ENCODE measurements around the gene PCGF3. TPM values are rescaled to one million over a fixed set of nuclear protein-coding genes. Genes with fewer than 3 reads are reported as not detected.
"Not testable (repeated sequence)": the region's sequence is repeated elsewhere in the genome, so short reads cannot be mapped to it uniquely, and the experiment has no call there.

The PCGF3 gene
- total RNA-seq, 2 donors from 2014 or later = 34.4 to 35.3 TPM

DNA sequence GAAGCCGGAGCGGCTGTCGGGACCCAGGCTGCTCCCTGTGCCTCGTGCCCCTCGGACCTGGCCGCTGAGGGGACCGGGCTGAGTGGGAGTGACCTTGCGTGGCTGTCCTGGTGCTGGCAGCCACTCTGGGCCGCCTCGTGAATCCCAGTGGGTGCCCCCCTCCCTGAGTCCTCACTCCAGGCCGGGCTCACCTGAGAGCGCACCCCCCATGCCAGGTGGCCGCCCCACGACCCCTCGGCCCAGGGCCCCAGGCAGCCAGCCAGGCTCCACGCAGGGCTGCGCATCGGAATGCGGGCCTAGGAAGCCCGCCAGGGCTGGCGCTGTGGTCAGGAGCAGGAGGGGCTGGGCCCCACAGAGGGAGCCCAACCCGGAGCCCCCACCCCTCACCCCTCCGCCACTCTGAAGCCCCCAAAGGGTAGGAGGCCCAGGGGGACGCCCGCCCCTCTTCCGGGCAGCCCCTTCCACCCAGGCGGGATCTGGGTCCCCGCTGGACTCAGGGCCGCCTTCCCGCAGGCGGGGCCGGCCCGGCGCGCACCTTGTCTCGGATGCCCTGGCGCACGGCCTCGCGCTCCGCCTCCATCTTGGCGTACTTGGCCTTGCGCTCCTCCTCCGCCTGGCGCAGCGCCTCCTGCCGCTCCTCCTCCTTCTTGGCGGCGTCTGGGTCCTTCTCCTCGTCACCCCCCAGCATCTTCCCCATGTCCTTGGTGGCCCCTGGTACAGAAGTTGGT is 86.4 kb downstream of the PCGF3 start:
- Mint-ChIP-seq H3K9me3 (no peaks in the 10 kb centered on the region), H3K27ac (peak overlapping the region; percentile 73), H3K4me1 (peaks cover 11% of the 10 kb centered on the region), H3K4me3 (peak overlapping the region; percentile 68), H3K36me3 (ENCODE audit: low read depth) (no peaks in the 10 kb centered on the region), H3K27me3 (peaks cover 13% of the 10 kb centered on the region)
- peak; percentile 71 for ATAC-seq (replicated peaks)

- H3K27ac Mint-ChIP-seq = peak overlapping the region; percentile 73
- H3K4me1 Mint-ChIP-seq = peaks cover 6% of the 10 kb centered on the region
- H3K9me3 Mint-ChIP-seq = no peaks in the 10 kb centered on the region
- ATAC-seq (replicated peaks) = peak; percentile 73
- peaks cover 9% of the 10 kb centered on the region for H3K27me3 Mint-ChIP-seq
- peak overlapping the region; percentile 68 for H3K4me3 Mint-ChIP-seq
- no peaks in the 10 kb centered on the region for H3K36me3 Mint-ChIP-seq (ENCODE audit: low read depth)
Observed at GRCh38 chr4:792626-793092, 87.0 kb downstream of the PCGF3 start.

DNA sequence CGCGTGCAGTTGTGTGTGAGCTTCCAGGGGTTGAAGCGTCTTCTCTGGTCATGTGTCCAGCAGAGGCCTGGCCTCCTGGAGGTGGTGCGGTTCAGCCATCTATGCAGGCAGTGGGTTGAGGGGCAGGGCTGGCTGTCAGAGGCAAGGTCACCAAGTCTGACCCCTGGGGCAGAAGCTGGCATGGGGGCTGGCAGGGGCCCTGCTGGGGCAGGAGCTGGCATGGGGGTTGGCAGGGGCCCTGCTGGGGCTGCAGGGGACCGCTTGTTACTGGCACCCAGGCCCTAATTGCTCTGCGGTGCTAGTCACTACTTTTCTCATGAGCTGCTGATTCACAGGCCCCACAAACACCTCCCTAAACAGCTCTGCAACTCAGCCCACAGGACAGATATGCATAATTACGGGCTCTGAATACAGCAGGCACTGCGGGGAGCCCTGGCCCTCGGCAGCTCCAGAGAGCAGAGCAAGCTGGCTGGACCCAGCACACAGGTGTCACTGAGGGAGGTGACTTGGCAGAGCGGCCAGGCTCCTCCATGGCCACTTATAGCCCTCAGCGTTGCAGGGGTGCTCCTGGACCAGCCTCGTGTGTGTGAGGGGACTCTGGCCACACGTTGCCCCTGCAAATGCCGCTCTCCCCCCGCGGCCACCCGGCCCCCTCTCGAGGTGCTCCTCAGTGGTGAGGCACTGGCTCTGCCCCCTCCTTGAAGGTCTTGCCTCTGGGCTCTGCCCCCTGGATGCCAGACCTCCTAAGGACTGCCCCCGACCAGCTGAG is 87.6 kb downstream of the PCGF3 start:
- H3K27ac Mint-ChIP-seq = peak overlapping the region; percentile 73
- peaks cover 6% of the 10 kb centered on the region for H3K4me1 Mint-ChIP-seq
- peak overlapping the region; percentile 68 for H3K4me3 Mint-ChIP-seq
- H3K27me3 Mint-ChIP-seq = peaks cover 9% of the 10 kb centered on the region
- no peaks in the 10 kb centered on the region for H3K9me3 Mint-ChIP-seq
- no peaks in the 10 kb centered on the region for H3K36me3 Mint-ChIP-seq (ENCODE audit: low read depth)
- peak; percentile 50 for ATAC-seq (replicated peaks)

DNA sequence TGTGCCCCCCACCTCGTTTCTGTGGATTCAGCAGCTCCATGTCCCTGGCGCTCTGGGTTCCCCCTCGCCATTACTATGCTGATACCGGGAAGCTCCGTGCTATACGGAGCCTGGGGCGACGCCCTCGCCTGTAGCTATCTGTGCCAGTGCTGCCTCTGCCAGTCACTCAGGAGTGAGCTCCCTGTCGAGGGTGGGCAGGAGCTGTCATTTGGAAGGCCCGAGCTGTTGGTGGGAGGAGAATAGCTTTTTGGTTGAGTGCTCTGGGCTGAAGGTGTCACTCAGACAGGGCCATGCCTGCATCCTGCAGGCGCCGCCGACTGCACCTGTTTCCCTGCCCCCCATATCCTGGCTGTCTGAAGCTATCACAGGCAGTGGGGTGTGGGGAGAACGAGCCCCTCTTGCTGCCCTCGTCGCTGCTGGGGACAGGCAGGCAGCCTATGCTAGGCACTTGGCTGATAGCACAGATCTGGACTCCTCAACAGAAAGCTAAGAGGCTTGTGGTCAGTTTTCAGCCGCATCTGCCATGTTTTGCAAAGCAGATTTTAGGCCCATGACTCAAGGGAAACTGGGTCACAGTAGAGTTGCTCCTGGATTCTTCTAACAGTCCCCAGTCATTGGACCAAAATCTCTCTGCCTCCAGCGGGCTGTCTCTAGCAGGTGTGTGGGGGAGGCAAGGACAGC is 88.4 kb downstream of the PCGF3 start:
- Mint-ChIP-seq H3K9me3 (no peaks in the 10 kb centered on the region), H3K4me1 (peaks cover 11% of the 10 kb centered on the region), H3K27me3 (peaks cover 9% of the 10 kb centered on the region), H3K36me3 (ENCODE audit: low read depth) (no peaks in the 10 kb centered on the region), H3K27ac (no peak overlapping the region), H3K4me3 (peak overlapping the region; percentile 68)
- no peak for ATAC-seq (replicated peaks)

DNA sequence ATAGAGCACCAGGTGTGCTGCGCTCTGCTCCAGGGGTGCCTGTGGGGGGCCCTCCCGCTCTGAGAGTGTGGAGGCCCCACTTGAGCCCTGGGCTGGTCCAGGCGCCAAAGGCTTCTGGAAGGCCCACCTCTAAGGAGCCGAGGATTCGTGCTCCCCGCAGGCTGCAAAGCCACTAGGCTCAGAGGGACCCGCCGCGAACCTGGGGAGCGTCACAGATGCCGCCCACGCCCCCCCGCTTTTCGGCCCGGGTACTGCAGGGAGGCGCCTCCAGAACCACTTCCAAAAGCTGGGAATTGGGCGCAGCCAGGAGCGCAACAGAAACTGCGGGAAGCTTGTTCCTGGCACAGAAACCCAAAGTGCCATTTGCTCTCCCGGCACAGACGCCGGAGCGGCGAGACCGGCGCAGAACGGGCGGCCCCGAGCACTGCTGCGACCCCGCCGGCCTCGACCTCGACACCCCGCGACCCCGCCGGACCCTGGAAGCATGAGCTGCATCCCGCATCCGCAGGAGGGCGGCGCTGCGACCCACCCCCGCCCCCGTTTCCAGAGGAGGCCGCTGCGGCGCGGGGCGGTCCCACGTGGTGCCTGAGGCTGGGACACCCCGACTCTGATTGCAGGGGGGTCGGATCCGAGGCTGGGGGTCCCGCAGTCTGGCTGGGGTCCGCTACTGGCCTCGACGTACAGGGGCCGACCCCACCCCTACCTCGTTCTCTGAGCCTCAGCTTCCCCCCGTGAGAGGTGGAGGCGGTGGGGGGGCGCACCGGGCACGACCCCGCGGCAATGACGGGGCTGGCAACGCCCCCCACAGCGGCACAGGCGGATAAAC is 89.5 kb downstream of the PCGF3 start:
- Mint-ChIP-seq H3K36me3 (ENCODE audit: low read depth) (no peaks in the 10 kb centered on the region), H3K4me1 (peaks cover 14% of the 10 kb centered on the region), H3K9me3 (no peaks in the 10 kb centered on the region), H3K4me3 (peak overlapping the region; percentile 68), H3K27ac (no peak overlapping the region), H3K27me3 (peaks cover 9% of the 10 kb centered on the region)
- no peak for ATAC-seq (replicated peaks)

- peaks cover 9% of the 10 kb centered on the region for H3K27me3 Mint-ChIP-seq
- H3K27ac Mint-ChIP-seq = no peak overlapping the region
- H3K36me3 Mint-ChIP-seq (ENCODE audit: low read depth) = no peaks in the 10 kb centered on the region
- H3K9me3 Mint-ChIP-seq = no peaks in the 10 kb centered on the region
- H3K4me1 Mint-ChIP-seq = peaks cover 14% of the 10 kb centered on the region
- H3K4me3 Mint-ChIP-seq = peak overlapping the region; percentile 29
- no peak for ATAC-seq (replicated peaks)
Observed at GRCh38 chr4:795726-796119, 90.1 kb downstream of the PCGF3 start.

GRCh38 chr4:796206-796605 is 90.6 kb downstream of the PCGF3 start:
- no peaks in the 10 kb centered on the region for H3K9me3 Mint-ChIP-seq
- ATAC-seq (replicated peaks) = no peak
- H3K27me3 Mint-ChIP-seq = peaks cover 9% of the 10 kb centered on the region
- peaks cover 14% of the 10 kb centered on the region for H3K4me1 Mint-ChIP-seq
- no peak overlapping the region for H3K27ac Mint-ChIP-seq
- no peaks in the 10 kb centered on the region for H3K36me3 Mint-ChIP-seq (ENCODE audit: low read depth)
- no peak overlapping the region for H3K4me3 Mint-ChIP-seq

GRCh38 chr4:797066-797465 is 91.4 kb downstream of the PCGF3 start:
- peaks cover 9% of the 10 kb centered on the region for H3K27me3 Mint-ChIP-seq
- peaks cover 14% of the 10 kb centered on the region for H3K4me1 Mint-ChIP-seq
- no peak overlapping the region for H3K27ac Mint-ChIP-seq
- no peak for ATAC-seq (replicated peaks)
- no peaks in the 10 kb centered on the region for H3K36me3 Mint-ChIP-seq (ENCODE audit: low read depth)
- no peak overlapping the region for H3K4me3 Mint-ChIP-seq
- no peaks in the 10 kb centered on the region for H3K9me3 Mint-ChIP-seq

DNA sequence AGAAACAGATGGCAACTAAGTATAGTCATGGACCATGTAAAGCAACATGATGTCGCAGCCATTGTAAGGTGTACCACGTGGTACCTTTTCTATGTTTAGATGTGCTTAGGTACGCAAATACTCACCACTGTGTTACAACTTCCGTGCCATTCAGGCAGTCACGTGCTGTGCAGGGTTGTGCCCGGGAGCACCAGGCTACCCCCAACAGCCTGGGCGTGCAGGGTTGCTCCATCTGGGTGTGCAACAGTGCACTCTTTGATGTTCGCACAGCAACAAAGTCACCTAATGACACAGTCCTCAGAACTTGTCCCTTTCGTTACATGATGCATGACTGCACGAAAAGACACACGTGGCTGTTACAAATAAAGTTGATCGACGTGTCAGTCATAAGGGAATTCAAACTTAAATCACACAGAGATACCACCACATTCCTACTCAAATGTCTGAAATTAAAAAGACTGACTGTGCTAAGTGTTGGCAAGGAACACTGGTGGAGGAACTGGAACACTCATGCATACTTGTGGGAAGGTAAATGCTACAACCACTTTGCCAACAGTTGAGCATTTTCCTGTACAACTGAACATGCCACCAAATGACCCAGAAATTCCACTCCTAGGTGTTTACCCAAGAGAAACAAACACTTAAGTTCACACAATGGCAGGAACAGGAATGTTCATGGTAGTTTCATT is 95.9 kb downstream of the PCGF3 start:
- no peaks in the 10 kb centered on the region for H3K9me3 Mint-ChIP-seq
- H3K4me3 Mint-ChIP-seq = no peak overlapping the region
- H3K27me3 Mint-ChIP-seq = no peaks in the 10 kb centered on the region
- peaks cover 7% of the 10 kb centered on the region for H3K4me1 Mint-ChIP-seq
- no peak overlapping the region for H3K27ac Mint-ChIP-seq
- ATAC-seq (replicated peaks) = no peak
- no peaks in the 10 kb centered on the region for H3K36me3 Mint-ChIP-seq (ENCODE audit: low read depth)

GRCh38 chr4:803884-804283 is 98.3 kb downstream of the PCGF3 start:
- H3K27me3 Mint-ChIP-seq = peaks cover 3% of the 10 kb centered on the region
- H3K4me3 Mint-ChIP-seq = no peak overlapping the region
- H3K4me1 Mint-ChIP-seq = peaks cover 5% of the 10 kb centered on the region
- ATAC-seq (replicated peaks) = no peak
- H3K36me3 Mint-ChIP-seq (ENCODE audit: low read depth) = no peaks in the 10 kb centered on the region
- no peak overlapping the region for H3K27ac Mint-ChIP-seq
- no peaks in the 10 kb centered on the region for H3K9me3 Mint-ChIP-seq

DNA sequence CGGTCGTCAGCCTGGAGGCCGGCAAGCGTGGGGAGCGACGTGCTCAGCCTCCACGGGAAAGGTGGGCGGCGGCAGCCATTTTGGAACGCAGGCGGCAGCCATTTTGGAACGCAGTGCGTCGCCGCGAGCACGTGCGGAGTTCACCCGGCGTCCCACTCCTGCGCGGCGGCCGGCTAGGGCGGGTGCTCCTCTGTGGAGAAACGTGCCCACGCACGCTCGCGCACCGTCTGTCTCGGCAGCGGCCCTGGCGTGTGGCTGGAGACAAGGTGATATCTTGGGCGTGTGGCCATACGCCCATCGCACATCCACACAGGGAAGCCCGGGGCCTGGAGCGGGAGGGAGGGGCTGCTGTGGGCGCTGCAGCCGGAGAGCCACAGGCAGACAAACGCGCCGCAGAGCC is 99.2 kb downstream of the PCGF3 start:
- H3K27me3 Mint-ChIP-seq = peaks cover 3% of the 10 kb centered on the region

GRCh38 chr4:806979-807378 is 101.3 kb downstream of the PCGF3 start:
- not testable (repeated sequence) for H3K27me3 Mint-ChIP-seq

More for the DNA sequence above, 99.2 kb downstream of the PCGF3 start:
- no peak for ATAC-seq (replicated peaks)
- Mint-ChIP-seq H3K4me3 (no peak overlapping the region), H3K36me3 (ENCODE audit: low read depth) (no peaks in the 10 kb centered on the region), H3K4me1 (no peaks in the 10 kb centered on the region), H3K27ac (no peak overlapping the region), H3K9me3 (no peaks in the 10 kb centered on the region)

GRCh38 chr4:807792-808191 is 102.2 kb downstream of the PCGF3 start:
- no peaks in the 10 kb centered on the region for H3K36me3 Mint-ChIP-seq (ENCODE audit: low read depth)
- H3K27ac Mint-ChIP-seq = no peak overlapping the region
- no peaks in the 10 kb centered on the region for H3K9me3 Mint-ChIP-seq

More at GRCh38 chr4:806979-807378, 101.3 kb downstream of the PCGF3 start:
- not testable (repeated sequence) for H3K4me3 Mint-ChIP-seq; H3K36me3 Mint-ChIP-seq (ENCODE audit: low read depth); H3K9me3 Mint-ChIP-seq; ATAC-seq (replicated peaks); H3K27ac Mint-ChIP-seq; H3K4me1 Mint-ChIP-seq

More at GRCh38 chr4:807792-808191, 102.2 kb downstream of the PCGF3 start:
- peaks cover 13% of the 10 kb centered on the region for H3K27me3 Mint-ChIP-seq
- H3K4me1 Mint-ChIP-seq = no peaks in the 10 kb centered on the region
- H3K4me3 Mint-ChIP-seq = no peak overlapping the region
- no peak for ATAC-seq (replicated peaks)
